ENCODE results near the gene MIOX. TPM values are rescaled to one million over a fixed set of nuclear protein-coding genes. Genes with fewer than 3 reads are reported as not detected.

Gene MIOX
- total RNA-seq, 2 experiments from 2014 or later: 0.32 to 0.44 TPM

- peaks cover 35% of the 10 kb centered on the region for H3K36me3 Mint-ChIP-seq (ENCODE audit: low read depth)
- intact Hi-C loops (cut with DNase I, micrococcal nuclease): no loop called here
- no peaks in the 10 kb centered on the region for H3K9me3 Mint-ChIP-seq (ENCODE audit: low read depth)
- CTCF ChIA-PET: no interaction called here
- POLR2A ChIA-PET: interaction anchor here (1.7 kb wide), 1 partner anchor 11 kb away, joined by 4 read pairs; no protein-coding TSS in a partner anchor
- ATAC-seq (no peak), DNase-seq (no peak)
- peaks cover 12% of the 10 kb centered on the region for H3K4me1 Mint-ChIP-seq
- H3K27ac Mint-ChIP-seq: no peak overlapping the region
- no peaks in the 10 kb centered on the region for H3K27me3 Mint-ChIP-seq
- no peak overlapping the region for H3K4me3 Mint-ChIP-seq
Measured at GRCh38 chr22:50520826-50521453, 34.3 kb downstream of the MIOX start.

GRCh38 chr22:50521710-50522109 is 35.1 kb downstream of the MIOX start:
- no peak for DNase-seq
- H3K4me1 Mint-ChIP-seq: peaks cover 13% of the 10 kb centered on the region
- no peak overlapping the region for H3K4me3 Mint-ChIP-seq
- no peaks in the 10 kb centered on the region for H3K27me3 Mint-ChIP-seq
- ATAC-seq: no peak
- CTCF ChIA-PET: interaction anchor here (1.4 kb wide), 1 partner anchor 99 kb away, joined by 4 read pairs; no protein-coding TSS in a partner anchor
- H3K27ac Mint-ChIP-seq: no peak overlapping the region
- no peaks in the 10 kb centered on the region for H3K9me3 Mint-ChIP-seq (ENCODE audit: low read depth)
- intact Hi-C loops (cut with DNase I, micrococcal nuclease): no loop called here
- POLR2A ChIA-PET: interaction anchor here (1.7 kb wide), 1 partner anchor 12 kb away, joined by 4 read pairs; no protein-coding TSS in a partner anchor
- H3K36me3 Mint-ChIP-seq (ENCODE audit: low read depth): peaks cover 29% of the 10 kb centered on the region

GRCh38 chr22:50522208-50522805 is 35.6 kb downstream of the MIOX start:
- Mint-ChIP-seq H3K36me3 (ENCODE audit: low read depth) (peaks cover 27% of the 10 kb centered on the region), H3K4me3 (no peak overlapping the region), H3K9me3 (ENCODE audit: low read depth) (no peaks in the 10 kb centered on the region), H3K4me1 (peaks cover 19% of the 10 kb centered on the region), H3K27me3 (no peaks in the 10 kb centered on the region), H3K27ac (no peak overlapping the region)
- DNase-seq: no peak
- POLR2A ChIA-PET: interaction anchor here (1.5 to 1.7 kb wide), 2 partner anchors 13 to 14 kb away, joined by 4 to 10 read pairs; partner anchors contain the start of genes LMF2 and NCAPH2
- ATAC-seq: no peak
- CTCF ChIA-PET: interaction anchor here (1.4 kb wide), 1 partner anchor 98 kb away, joined by 4 read pairs; no protein-coding TSS in a partner anchor
- intact Hi-C loops (cut with DNase I, micrococcal nuclease): no loop called here

- no peak for ATAC-seq
- H3K27ac Mint-ChIP-seq: no peak overlapping the region
- CTCF ChIA-PET: interaction anchor here (1.4 kb wide), 1 partner anchor 98 kb away, joined by 4 read pairs; no protein-coding TSS in a partner anchor
- POLR2A ChIA-PET: interaction anchor here (0.6 to 1.7 kb wide), 3 partner anchors 13 to 267 kb away, joined by 3 to 10 read pairs (median 4); partner anchors contain the start of genes LMF2 and NCAPH2
- H3K36me3 Mint-ChIP-seq (ENCODE audit: low read depth): peaks cover 22% of the 10 kb centered on the region
- DNase-seq: peak; percentile 14
- no peaks in the 10 kb centered on the region for H3K27me3 Mint-ChIP-seq
- H3K4me1 Mint-ChIP-seq: peaks cover 25% of the 10 kb centered on the region
- intact Hi-C loops (cut with DNase I, micrococcal nuclease): no loop called here
- no peak overlapping the region for H3K4me3 Mint-ChIP-seq
- no peaks in the 10 kb centered on the region for H3K9me3 Mint-ChIP-seq (ENCODE audit: low read depth)
Measured at GRCh38 chr22:50522806-50523438, 36.3 kb downstream of the MIOX start.

- Mint-ChIP-seq H3K27ac (no peak overlapping the region), H3K4me1 (peaks cover 27% of the 10 kb centered on the region), H3K9me3 (ENCODE audit: low read depth) (no peaks in the 10 kb centered on the region), H3K36me3 (ENCODE audit: low read depth) (peaks cover 23% of the 10 kb centered on the region), H3K27me3 (no peaks in the 10 kb centered on the region), H3K4me3 (no peak overlapping the region)
- DNase-seq (no peak), ATAC-seq (no peak)
- CTCF ChIA-PET: interaction anchor here (1.2 kb wide), 1 partner anchor 98 kb away, joined by 4 read pairs; no protein-coding TSS in a partner anchor
- intact Hi-C loops (cut with DNase I, micrococcal nuclease): no loop called here
- POLR2A ChIA-PET: interaction anchor here (0.6 to 3.1 kb wide), 3 partner anchors 15 to 268 kb away, joined by 3 to 25 read pairs (median 10); partner anchors contain the start of genes LMF2 and NCAPH2
Measured at GRCh38 chr22:50523458-50523805, 36.8 kb downstream of the MIOX start.

- peak; percentile 25 for DNase-seq
Measured at GRCh38 chr22:50523806-50524675, 37.4 kb downstream of the MIOX start.

GRCh38 chr22:50524676-50525103 is 38.0 kb downstream of the MIOX start:
- peaks cover 24% of the 10 kb centered on the region for H3K36me3 Mint-ChIP-seq (ENCODE audit: low read depth)
- no peaks in the 10 kb centered on the region for H3K9me3 Mint-ChIP-seq (ENCODE audit: low read depth)
- intact Hi-C loops (cut with DNase I, micrococcal nuclease): loop anchor here (1.0 to 5.0 kb wide), 9 partner anchors 16 to 672 kb away; partner anchors contain the start of genes NCAPH2 (in 2 of the 2), CHKB (in 1 of the 2), PIM3 (in 1 of the 2) and PPP6R2 (in 1 of the 2)
- peak overlapping the region; percentile 77 for H3K4me3 Mint-ChIP-seq
- no peak for ATAC-seq
- no peak for DNase-seq
- peak overlapping the region; percentile 60 for H3K27ac Mint-ChIP-seq
- ChIA-PET POLR2A (interaction anchor here (0.6 to 3.1 kb wide), 10 partner anchors 10 to 96 kb away, joined by 4 to 65 read pairs (median 11); partner anchors contain the start of genes KLHDC7B, LMF2 and NCAPH2), CTCF (interaction anchor here (0.7 to 5.2 kb wide), 15 partner anchors 9 to 282 kb away, joined by 4 to 76 read pairs (median 8); partner anchors contain the start of genes LMF2, NCAPH2 and SYCE3)
- H3K4me1 Mint-ChIP-seq: peaks cover 34% of the 10 kb centered on the region
- no peaks in the 10 kb centered on the region for H3K27me3 Mint-ChIP-seq

More at GRCh38 chr22:50523806-50524675, 37.4 kb downstream of the MIOX start:
- H3K4me1 Mint-ChIP-seq: peaks cover 33% of the 10 kb centered on the region
- H3K4me3 Mint-ChIP-seq: peak overlapping the region; percentile 77
- peak overlapping the region; percentile 60 for H3K27ac Mint-ChIP-seq
- H3K9me3 Mint-ChIP-seq (ENCODE audit: low read depth): no peaks in the 10 kb centered on the region
- H3K27me3 Mint-ChIP-seq: no peaks in the 10 kb centered on the region
- no peak for ATAC-seq
- POLR2A ChIA-PET: interaction anchor here (0.6 to 3.1 kb wide), 7 partner anchors 9 to 97 kb away, joined by 4 to 65 read pairs (median 13); partner anchors contain the start of genes LMF2 and NCAPH2
- CTCF ChIA-PET: interaction anchor here (0.7 to 5.2 kb wide), 8 partner anchors 9 to 282 kb away, joined by 4 to 76 read pairs (median 8); partner anchors contain the start of genes LMF2, NCAPH2 and SYCE3
- peaks cover 27% of the 10 kb centered on the region for H3K36me3 Mint-ChIP-seq (ENCODE audit: low read depth)
- intact Hi-C loops (cut with DNase I, micrococcal nuclease): no loop called here

GRCh38 chr22:50525104-50525857 is 38.6 kb downstream of the MIOX start, which contains the start of gene SCO2:
Gene SCO2 (minus strand): TSS chr22:50525598. CDS start chr22:50524411, 1,187 bp downstream.
- Mint-ChIP-seq H3K4me1 (peaks cover 34% of the 10 kb centered on the region), H3K27me3 (no peaks in the 10 kb centered on the region), H3K9me3 (ENCODE audit: low read depth) (no peaks in the 10 kb centered on the region), H3K4me3 (peak within 1 kb of the TSS; percentile 77), H3K36me3 (ENCODE audit: low read depth) (peaks cover 23% of the 10 kb centered on the region), H3K27ac (peak within 1 kb of the TSS; percentile 87)
- DNase-seq (peak; percentile 99), ATAC-seq (peak; percentile 56)
- ChIA-PET POLR2A (interaction anchor here (0.6 to 3.1 kb wide), 18 partner anchors 8 to 165 kb away, joined by 3 to 65 read pairs (median 6); partner anchors contain the start of genes CHKB, KLHDC7B, LMF2 and NCAPH2), CTCF (interaction anchor here (0.6 to 5.2 kb wide), 29 partner anchors 10 to 283 kb away, joined by 3 to 76 read pairs (median 6); partner anchors contain the start of genes CHKB, KLHDC7B, LMF2 and NCAPH2)
- intact Hi-C loops (cut with DNase I, micrococcal nuclease): loop anchor here (1.0 to 5.0 kb wide), 9 partner anchors 17 to 673 kb away; partner anchors contain the start of genes NCAPH2 (in 2 of the 2), CHKB (in 1 of the 2), PIM3 (in 1 of the 2) and PPP6R2 (in 1 of the 2)

GRCh38 chr22:50525858-50526107 is 39.1 kb downstream of the MIOX start:
- DNase-seq: no peak
- Mint-ChIP-seq H3K27ac (no peak overlapping the region), H3K4me1 (peaks cover 34% of the 10 kb centered on the region), H3K36me3 (ENCODE audit: low read depth) (peaks cover 23% of the 10 kb centered on the region), H3K9me3 (ENCODE audit: low read depth) (no peaks in the 10 kb centered on the region), H3K4me3 (peak overlapping the region; percentile 77), H3K27me3 (no peaks in the 10 kb centered on the region)
- no peak for ATAC-seq
- ChIA-PET CTCF (interaction anchor here (0.6 to 5.2 kb wide), 29 partner anchors 10 to 283 kb away, joined by 3 to 76 read pairs (median 6); partner anchors contain the start of genes CHKB, KLHDC7B, LMF2 and NCAPH2), POLR2A (interaction anchor here (0.6 to 3.1 kb wide), 17 partner anchors 8 to 165 kb away, joined by 3 to 65 read pairs (median 7); partner anchors contain the start of genes CHKB, KLHDC7B, LMF2 and NCAPH2)
- intact Hi-C loops (cut with DNase I, micrococcal nuclease): loop anchor here (1.0 to 5.0 kb wide), 12 partner anchors 17 to 673 kb away; partner anchors contain the start of genes CHKB (in 2 of the 2), NCAPH2 (in 2 of the 2), PIM3 (in 1 of the 2) and PPP6R2 (in 1 of the 2)
